OCI-LY3 (cell line): ENCODE results near the gene FAM107B.
"Not testable (repeated sequence)": the region's sequence is repeated elsewhere in the genome, so short reads cannot be mapped to it uniquely, and the experiment has no call there.

Experiments used
- CTCF ChIP-seq: fragments of 200-600, 300-600 bp; sonication (generic); IDR thresholded peaks from 2 replicates; pipeline ENCODE4 v1.5.1; 2014; ENCODE audit warnings: antibody characterized with exemption, low read length, low read depth
- EZH2phosphoT487 ChIP-seq: fragments of 200-600 bp; shearing (Covaris generic); IDR thresholded peaks from 2 replicates; pipeline ENCODE4 v1.6.1; 2018; ENCODE audit warnings: antibody characterized with exemption, mixed run types, low read depth

GRCh38 chr10:14816717-14817116, 42.0 kb upstream of the FAM107B start:
- TF ChIP-seq EZH2phosphoT487, CTCF: not testable (repeated sequence)
